Posterior cingulate gyrus (tissue), 11 donors: ENCODE data around the gene CRTAP.
"Not testable (repeated sequence)": the region's sequence is repeated elsewhere in the genome, so short reads cannot be mapped to it uniquely, and the experiment has no call there.

ENCODE experiments used
- DNase-seq, 10 donors: peaks; one replicate each; pipeline versions ENCODE4 v3.0.0 to v3.0.0-alpha.2; 2020 to 2021; ENCODE audit warnings: mixed read lengths in 3 of 10
- intact Hi-C: fragments of 100-400 bp; cut with DNase I; formaldehyde crosslinking; loops from one replicate; pipeline ENCODE4 v1.15.1; 2023

Gene CRTAP

DNA sequence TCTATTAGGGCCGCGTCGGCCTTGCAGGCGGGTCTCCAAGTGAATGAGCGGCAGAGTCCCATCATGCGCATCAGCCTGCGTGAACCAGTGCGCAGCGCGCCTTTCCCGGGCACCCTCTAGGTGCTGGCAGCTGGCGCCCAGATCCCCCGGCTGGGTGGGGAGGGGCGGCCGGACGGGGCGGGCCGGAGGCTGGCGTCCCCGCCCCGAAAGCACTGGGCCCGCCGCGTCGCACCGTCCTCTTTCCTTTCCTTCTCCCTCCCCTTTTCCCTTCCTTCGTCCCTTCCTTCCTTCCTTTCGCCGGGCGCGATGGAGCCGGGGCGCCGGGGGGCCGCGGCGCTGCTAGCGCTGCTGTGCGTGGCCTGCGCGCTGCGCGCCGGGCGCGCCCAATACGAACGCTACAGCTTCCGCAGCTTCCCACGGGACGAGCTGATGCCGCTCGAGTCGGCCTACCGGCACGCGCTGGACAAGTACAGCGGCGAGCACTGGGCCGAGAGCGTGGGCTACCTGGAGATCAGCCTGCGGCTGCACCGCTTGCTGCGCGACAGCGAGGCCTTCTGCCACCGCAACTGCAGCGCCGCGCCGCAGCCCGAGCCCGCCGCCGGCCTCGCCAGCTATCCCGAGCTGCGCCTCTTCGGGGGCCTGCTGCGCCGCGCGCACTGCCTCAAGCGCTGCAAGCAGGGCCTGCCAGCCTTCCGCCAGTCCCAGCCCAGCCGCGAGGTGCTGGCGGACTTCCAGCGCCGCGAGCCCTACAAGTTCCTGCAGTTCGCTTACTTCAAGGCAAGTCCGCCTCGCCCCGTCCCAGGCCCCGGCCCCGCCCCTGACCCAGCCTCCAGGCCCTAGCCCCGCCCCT is at the start of gene CRTAP:
Gene CRTAP (plus strand): TSS at position 243 of the 850 bp plus-strand sequence. CDS start 64 bp downstream, at position 307.
- intact Hi-C loops, result loop anchor here (2.0 kb wide), 1 partner anchor 17 kb away; the partner anchor contains the start of genes GLB1 and TMPPE
- peak; percentile 78 to 98 (median 90) for DNase-seq

- no peak for DNase-seq
- intact Hi-C loops, result no loop called here
These were observed 48.9 kb upstream of the CRTAP start for GRCh38 chr3:33064929-33065328.

- intact Hi-C loops, result no loop called here
- no peak for DNase-seq
These were observed 46.3 kb upstream of the CRTAP start for GRCh38 chr3:33067484-33067883.

- intact Hi-C loops, DNase-seq: not testable (repeated sequence)
These were observed 44.0 kb upstream of the CRTAP start for GRCh38 chr3:33069862-33070261.

GRCh38 chr3:33071181-33071580 is 42.6 kb upstream of the CRTAP start:
- DNase-seq, result no peak

DNA sequence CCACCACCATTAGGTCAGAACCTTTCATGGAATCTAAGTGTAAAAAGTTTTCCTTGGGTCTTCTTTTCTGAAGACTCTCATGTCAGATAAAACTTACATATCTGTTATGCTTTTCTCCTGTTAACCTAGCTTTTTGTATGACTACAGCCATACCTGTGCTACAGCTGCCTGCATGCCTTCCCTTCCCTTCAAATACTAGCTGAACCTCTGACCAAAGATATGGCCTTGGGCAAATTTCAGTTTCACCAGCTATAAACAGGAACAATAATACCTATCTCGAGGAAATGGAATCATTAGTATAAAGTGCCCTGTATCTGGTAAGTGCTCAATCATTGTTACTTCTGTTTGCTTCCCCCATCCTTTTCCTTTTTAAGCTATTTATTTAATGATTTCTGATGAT is 41.9 kb upstream of the CRTAP start:
- DNase-seq, result no peak
- intact Hi-C loops, result no loop called here

More at GRCh38 chr3:33071181-33071580, 42.6 kb upstream of the CRTAP start:
- intact Hi-C loops, result no loop called here

DNA sequence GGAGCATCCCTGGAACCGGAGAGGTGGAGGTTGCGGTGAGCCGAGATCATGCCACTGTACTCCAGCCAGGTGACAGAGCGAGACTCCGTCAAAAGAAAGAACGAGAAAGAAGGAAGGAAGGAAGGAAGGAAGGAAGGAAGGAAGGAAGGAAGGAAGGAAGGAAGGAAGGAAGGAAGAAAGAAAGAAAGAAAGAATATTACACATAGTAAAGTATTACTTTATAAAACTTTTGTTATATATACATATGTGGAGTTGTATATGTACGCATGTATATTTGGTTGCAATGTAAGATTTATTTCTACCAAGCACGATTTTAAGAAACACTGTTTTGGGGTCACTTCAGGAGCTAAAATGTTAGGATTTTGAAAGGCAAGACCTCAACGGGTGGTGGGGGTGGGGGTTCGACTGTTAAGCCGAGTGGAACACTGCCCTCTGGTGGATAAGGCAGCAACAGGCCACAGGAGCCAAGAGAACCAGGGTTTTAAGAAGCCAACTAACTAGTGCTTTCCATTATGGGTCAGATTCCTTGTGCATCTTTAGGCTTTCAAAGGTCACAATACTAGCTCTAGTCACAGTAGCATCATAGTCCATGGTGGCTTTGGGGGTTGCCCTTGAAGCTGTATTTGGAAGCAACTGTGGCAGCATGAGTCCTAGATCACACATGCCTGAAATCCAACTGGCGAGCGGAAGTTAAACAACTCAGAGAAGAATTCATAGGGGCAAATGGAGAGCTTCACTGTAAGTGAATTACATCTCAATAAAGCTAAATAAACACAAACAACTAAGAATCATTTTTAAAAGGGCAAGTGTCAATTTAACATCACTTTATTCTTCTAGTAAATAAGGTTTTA is 39.4 kb upstream of the CRTAP start:
- DNase-seq, result peak in 8 of 10 donors; percentile 21 to 89 (median 58)
- intact Hi-C loops, result loop anchor here (2.0 kb wide), 1 partner anchor 128 kb away; no protein-coding TSS in a partner anchor

GRCh38 chr3:33075995-33076394 is 37.8 kb upstream of the CRTAP start:
- DNase-seq, result no peak
- intact Hi-C loops, result loop anchor here (2.0 kb wide), 1 partner anchor 129 kb away; no protein-coding TSS in a partner anchor

- intact Hi-C loops, result no loop called here
- DNase-seq, result no peak
These were observed 36.9 kb upstream of the CRTAP start for GRCh38 chr3:33076952-33077351.

DNA sequence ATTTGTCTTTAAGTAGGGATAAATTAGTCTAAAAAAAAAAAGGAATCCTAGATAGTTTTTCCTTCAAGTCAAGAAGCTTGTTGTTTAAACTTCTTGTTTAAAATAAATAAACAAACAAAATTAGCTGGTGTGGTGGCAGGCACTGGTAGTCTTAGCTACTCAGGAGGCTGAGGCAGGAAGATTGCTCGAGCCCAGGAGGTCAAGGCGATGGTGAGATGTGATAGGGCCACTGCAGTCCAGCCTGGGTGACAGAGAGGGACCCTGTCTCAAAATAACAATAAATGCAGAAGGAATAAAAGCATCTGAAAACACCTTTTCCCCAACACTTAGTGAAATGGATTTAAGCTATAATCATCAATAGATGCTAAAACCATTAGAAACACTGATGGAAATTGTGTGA is 35.8 kb upstream of the CRTAP start:
- intact Hi-C loops, result no loop called here
- DNase-seq, result no peak

DNA sequence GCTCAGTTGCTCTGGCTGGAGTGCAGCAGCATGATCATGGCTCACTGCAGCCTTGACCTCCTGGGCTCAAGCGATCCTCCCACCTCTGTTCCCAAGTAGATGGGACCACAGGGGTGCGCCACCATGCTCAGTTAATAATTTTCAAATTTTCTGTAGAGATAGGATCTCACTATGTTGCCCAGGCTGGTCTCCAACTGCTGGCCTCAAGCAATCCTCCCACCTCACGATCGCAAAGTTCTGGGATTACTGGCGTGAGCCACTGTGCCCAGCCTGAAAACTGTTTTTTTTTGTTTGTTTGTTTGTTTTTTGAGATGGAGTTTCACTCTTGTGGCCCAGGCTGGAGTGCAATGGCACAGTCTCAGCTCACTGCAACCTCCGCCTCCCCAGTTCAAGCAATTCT is 34.0 kb upstream of the CRTAP start:
- DNase-seq, intact Hi-C loops: not testable (repeated sequence)

- intact Hi-C loops, result no loop called here
- DNase-seq, result no peak
These were observed 32.0 kb upstream of the CRTAP start for GRCh38 chr3:33081812-33082211.

DNA sequence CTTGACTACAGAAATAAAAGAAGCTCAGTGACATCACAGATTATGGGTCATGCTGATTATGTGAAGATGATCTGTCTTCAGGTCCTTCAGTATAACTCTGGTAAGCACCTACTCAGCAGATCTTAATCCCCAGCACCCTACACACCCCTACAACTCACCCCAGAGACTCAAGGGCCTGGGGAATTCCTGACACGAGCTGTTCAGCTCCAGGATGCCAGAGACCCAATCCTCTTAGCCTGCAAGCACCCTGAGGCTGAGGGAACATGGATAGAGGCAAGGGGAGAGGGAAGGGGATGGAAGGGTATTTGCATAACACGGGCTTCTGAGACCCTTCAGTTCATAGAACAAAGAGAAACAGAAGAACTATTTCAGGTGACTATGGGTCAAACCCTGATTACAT is 29.9 kb upstream of the CRTAP start:
- intact Hi-C loops, result no loop called here

DNA sequence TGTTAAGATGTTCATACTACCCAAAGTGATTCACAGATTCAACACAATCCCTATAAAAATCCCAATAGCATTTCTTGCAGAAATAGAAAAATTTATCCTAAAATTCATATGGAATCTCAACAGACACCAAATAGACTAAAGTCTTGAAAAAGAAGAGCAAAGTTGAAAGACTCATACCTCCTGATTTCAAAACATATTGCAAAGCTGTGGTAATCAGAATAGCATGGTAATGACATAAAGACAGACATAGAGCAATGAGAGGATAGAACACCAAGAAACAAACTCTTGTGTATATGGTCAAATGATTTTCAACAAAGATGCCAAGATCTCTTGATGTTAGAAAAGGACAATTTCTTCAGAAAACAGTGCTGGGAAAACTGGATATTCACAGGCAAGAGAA is 25.1 kb upstream of the CRTAP start:
- intact Hi-C loops, result no loop called here
- no peak for DNase-seq

More for the DNA sequence above, 29.9 kb upstream of the CRTAP start:
- DNase-seq, result no peak

DNA sequence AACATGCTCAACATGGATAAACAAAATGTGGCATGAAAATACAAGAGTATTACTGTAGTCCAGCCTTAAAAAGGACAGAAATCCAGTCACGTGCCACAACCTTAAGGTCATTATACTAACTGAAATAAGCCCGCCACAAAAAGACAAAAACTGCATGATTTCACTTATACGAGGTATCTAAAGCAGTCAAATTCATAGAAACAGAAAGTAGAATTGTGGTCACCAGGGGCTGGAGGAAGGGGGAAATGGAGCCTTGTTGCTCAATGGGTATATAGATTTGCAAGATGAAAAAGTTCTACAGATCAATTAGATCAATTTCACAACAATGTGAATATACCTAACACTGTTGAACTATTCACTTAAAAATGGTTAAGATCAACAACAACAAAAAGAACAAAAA is 24.3 kb upstream of the CRTAP start:
- intact Hi-C loops, result no loop called here
- no peak for DNase-seq

DNA sequence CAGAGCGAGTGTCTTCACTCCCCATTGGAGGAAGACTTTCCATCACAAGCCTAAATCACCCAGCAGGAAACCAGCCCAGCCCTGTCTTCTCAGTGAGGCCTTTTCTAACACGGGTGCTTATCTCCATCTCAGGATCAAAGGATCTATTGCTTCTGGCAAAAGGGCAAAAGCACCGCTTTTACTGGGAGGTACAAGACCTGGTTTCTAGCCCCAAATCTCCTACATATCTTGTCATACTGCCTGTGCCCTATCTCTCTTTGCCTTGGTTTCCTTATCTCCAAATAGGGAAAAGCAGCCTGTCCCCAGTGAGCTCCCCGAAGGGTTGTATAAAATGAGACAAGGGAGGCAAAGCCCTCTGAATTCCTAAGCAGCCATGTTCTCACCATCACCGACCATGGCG is 22.1 kb upstream of the CRTAP start:
- DNase-seq, result no peak
- intact Hi-C loops, result no loop called here

GRCh38 chr3:33092496-33093254 is 21.1 kb upstream of the CRTAP start:
- intact Hi-C loops, result no loop called here

DNA sequence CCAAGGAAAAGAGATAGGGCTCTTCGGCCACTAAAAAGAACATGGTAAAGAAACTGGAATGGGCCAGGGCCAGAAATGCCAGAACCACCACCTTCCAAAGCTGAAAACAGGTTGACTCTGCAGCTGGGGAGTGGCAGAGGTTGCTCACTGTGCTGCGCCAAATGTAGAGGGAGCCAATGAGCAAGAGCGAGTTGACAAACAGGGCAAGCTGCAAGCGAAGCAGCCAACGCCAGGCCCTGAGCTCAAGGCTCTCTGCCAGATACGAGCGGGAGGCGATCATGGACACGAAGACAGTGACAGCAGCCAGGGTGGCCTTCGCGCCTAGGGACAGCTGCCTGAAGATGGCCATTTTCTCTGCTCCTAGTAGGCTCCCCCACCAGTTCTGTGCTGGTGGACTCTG is 20.0 kb upstream of the CRTAP start:
- no peak for DNase-seq
- intact Hi-C loops, result no loop called here

More at GRCh38 chr3:33092496-33093254, 21.1 kb upstream of the CRTAP start:
- no peak for DNase-seq

DNA sequence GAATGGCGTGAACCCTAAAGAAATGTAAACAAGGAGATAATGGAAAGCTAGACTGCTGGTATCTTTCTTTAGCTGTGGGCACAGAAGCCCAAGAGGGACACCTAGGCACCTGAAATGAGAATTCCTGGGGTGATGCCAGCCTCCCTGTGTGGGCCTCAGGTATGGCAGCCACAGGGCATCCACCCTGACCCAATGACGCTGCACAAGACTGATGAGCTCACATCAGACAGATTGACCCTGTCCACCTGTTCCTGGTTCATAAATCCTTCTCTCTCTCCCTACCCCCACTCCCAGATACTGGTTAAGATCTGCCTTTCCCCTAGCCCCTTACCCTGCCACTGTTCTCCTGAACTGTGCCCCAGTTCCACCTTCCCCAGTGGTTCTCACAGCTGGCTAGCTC is 18.4 kb upstream of the CRTAP start:
- intact Hi-C loops, result no loop called here
- no peak for DNase-seq

- DNase-seq, result peak; percentile 37 to 93 (median 53)
- intact Hi-C loops, result loop anchor here (2.0 kb wide), 1 partner anchor 17 kb away; no protein-coding TSS in a partner anchor
These were observed 17.5 kb upstream of the CRTAP start for GRCh38 chr3:33096093-33096868.
